GM18499 (cell line): ENCODE results near the gene TBXAS1.

ENCODE experiments used
- ATAC-seq: cut with Tn5 transposase; IDR thresholded peaks from one replicate; pipeline ENCODE4 v1.9.1; 2021; ENCODE audit warnings: moderate number of reproducible peaks; ENCODE audit not compliant: insufficient read depth, unreplicated experiment

The TBXAS1 gene

DNA sequence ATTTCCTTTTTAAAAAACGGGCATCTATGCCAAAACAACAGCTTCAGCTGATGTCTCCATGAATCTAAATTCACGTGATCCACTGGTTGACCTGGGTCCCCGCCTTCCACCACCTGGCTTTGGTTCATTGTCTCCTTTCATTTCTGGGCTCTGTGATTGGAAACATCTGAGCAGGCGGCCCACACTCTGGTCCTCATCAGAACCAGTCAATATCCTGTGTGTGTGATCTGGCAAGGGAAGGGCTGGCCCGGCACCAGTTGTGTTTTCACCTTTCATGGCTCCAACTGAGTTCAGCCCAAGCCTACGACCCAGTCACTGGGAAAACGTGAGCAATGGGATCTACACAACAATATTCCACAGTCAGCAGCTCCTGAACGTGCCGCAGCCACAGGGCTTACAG lies 187.5 kb downstream of the TBXAS1 start:
- no peak for ATAC-seq

DNA sequence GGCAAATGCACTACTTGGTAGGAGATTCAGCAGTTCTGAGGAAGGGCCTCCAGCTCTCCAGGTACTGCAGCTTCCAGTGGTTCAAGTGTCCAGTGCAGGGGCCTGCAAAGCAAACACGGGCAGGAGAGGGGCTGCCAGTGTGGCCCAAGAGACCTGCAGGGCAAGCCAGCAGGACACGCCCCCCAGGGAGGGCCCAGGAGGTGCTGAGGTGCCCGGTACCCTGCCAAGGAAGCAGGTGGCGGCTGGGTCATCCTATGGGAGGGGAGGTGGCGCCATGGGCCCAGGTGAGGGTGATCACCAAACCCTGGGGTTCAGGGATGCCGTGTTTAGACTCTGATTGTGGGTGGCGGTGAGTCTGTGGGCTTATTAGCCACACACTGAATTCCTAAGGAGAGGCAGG lies 188.0 kb downstream of the TBXAS1 start:
- no peak for ATAC-seq

DNA sequence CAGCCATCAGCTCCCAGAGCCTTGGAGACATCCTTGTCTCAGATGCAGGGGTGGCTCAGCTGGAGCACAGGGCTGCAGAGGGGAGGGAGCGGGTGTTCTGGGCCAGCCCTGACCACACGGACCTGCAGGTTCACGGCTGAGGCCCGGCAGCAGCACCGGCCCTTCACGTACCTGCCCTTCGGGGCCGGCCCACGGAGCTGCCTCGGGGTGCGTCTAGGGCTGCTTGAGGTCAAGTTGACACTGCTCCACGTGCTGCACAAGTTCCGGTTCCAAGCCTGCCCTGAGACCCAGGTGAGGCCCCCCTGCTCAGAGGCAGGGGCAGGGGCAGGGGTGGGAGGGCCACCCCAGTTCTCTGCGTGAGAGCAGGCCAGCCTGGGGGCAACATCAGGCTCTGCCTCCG lies 188.5 kb downstream of the TBXAS1 start:
- ATAC-seq, result no peak

DNA sequence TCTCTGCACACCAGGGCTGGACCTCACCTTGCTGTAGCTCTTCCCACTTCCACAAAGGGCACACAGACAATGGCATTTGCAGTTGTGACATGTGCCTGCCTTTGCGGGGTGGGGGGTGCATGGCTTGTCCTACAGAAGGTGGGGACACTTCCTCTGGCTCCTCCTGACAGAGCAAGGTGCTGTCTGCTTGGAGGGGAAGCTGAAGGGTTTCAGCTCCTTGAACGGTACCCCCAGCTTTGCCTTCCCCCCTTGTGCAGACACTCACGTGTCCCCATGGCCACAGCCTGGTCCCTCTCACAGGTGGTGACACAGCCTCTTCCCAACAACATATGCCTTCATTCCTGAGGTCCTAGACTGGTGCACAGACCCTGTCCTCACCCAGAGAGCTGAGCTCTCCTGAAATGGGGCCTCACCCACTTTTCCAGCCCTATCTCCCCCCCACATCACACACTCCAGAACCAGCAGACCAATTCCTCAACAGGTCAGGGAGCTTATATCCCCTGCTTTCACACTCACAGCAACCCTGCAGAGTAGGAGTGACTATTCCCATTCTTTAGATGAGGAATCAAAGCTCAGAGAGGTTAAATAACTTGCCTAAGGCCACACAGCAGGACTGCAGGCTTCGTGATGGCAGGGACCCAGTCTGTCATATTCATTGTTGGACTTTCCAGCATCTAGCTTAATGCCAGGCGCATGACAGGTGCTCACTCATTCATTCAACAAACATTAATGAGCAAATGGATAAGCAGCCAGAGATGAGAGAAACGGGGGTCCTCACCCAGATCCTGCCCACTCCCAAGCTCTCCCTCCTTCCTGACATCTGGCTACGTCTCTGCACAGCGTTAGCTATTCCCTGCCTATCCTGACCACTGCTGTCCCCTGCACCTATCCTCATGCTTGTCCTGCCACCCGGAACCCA lies 189.3 kb downstream of the TBXAS1 start:
- no peak for ATAC-seq

DNA sequence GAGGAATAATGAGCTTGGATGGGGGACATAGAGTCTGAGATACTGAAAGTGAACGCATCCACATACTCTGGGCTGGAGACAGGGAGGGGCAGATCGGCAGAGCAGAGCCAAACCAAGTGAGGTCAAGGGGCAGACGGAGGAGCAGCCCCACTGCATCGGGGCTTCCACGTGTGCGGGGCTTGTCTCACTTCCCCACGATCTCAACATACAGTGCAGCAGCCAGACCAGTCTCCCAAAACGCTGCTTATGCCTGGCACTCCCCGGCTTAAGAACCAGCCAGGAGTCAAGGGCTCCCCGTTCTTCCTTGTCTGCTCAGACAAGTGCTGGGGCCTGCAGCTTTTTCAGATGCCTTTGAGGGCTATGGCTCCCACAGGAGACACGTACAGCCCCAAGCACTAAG lies 190.1 kb downstream of the TBXAS1 start:
- no peak for ATAC-seq

DNA sequence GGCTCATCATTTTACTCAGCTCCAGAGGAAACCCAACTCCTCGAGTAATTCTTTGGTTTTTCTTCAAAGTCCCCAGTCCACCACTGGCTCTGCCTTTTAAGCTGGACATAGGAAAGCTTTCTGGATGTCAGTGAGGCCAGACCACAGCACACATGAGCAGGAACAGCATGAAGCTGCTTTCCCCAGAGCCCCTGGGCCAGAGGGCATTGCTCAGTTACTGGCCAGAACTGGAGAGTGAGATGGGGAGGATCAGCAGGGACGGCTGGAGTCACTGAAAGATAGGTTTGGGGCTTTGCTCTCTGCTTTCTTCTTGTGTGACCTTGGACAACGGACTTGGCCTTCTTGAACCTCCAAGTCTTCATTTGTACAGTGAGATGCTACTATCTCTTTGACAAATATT lies 190.5 kb downstream of the TBXAS1 start:
- ATAC-seq, result no peak

DNA sequence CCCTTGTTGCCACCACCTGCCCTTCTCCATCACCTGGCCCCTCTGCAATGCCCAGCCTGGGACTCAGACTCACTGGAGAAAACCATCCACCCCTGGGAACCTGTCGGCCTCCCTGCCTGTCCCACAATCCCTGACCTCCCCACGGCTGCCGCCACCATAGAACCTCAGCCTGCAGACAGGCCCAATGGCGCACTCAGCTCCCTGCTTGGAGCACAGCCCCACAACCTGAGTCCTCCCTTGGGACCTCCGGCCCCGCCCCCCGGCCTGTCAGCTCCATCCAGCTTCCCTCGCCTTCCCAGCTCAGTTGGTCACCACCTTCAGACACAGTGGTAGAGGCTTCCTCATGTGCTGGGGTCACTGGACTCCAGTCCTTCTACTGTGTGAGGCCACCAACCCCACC lies 192.5 kb downstream of the TBXAS1 start:
- ATAC-seq, result no peak

DNA sequence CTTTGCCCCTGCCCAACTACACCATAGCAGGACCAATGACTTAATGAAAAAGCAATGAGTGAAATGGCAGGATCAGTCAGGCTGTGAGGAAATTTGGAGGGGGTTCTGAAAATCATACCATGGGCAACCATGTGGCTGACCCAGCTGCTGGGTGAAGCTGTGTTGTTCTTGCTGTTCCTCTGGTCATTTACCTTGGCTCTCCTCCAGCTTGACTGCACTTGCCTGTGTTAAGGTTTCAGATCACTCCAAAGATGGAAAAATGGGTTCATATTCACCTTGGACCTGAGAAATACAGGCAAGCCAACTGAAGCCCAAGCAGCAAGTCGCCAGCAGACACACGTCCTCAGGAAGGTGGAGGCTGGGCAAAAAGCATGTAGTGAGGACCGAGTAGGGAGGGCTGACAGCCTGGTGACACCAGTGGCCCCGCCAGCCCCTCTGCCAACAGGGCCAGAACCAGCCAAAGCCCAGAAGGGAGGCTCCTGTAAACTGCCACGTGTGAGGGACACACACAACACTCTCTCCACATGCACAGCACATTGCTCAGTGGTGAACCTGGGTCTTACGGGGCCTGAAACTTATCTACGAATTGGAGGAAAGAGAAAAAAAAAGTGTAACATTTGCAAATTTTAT lies 193.6 kb downstream of the TBXAS1 start:
- ATAC-seq, result no peak

DNA sequence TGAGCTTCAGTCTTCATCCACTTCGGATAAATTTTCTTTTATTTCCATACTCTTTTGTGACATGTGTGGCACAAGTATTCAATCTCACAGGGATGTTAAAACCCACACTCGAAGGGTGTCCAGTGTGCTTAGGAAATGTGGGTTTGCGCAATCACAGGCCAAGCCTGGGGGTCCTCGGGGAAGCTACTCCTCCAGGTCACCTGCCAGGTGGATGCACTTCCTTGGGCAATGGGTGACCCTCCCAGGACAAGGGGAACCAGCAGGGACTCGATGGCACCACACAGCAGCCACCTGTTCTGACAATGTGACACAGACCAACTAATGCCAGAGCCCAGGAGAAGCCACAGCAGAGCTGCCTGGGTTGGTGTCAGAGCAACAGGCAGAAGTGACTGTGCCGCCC lies 194.7 kb downstream of the TBXAS1 start:
- no peak for ATAC-seq

DNA sequence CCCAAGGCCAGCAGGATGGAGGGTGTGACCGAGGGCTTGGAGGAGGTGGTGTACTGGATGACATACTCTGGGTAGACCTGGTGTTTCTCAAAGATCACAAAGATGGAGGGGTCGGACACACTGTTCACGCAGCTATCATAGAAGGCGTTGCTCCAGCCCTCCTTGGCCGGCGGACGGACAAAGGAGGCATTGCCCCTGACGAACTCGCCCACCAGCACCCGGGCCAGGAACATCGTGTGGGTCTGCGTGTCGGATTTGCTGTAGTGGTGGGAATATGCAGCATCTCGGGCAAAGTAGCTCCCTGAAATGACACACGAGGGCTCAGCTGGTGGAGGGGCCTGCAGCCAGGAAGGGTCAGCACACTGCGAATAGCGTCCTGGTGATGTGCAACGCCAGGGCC lies 195.5 kb downstream of the TBXAS1 start:
- no peak for ATAC-seq

DNA sequence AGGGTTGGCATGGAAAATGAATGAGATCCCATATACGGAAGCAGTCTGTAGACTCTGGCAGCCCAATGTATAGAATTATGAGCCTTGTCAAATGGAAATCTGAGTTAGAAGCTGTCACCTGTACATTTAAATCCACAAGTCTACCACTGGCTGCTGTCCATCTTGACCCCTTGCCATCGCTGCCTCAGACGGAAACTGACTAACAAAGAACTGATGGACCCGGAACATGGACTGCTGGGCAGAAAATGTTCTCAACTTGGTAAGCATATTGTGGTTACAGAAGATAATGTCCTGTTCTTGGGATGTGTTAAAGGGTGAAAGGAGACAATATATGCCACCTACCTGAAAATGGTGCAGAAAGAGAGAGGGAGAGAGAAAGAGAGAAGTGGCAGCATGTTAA lies 196.2 kb downstream of the TBXAS1 start:
- no peak for ATAC-seq

DNA sequence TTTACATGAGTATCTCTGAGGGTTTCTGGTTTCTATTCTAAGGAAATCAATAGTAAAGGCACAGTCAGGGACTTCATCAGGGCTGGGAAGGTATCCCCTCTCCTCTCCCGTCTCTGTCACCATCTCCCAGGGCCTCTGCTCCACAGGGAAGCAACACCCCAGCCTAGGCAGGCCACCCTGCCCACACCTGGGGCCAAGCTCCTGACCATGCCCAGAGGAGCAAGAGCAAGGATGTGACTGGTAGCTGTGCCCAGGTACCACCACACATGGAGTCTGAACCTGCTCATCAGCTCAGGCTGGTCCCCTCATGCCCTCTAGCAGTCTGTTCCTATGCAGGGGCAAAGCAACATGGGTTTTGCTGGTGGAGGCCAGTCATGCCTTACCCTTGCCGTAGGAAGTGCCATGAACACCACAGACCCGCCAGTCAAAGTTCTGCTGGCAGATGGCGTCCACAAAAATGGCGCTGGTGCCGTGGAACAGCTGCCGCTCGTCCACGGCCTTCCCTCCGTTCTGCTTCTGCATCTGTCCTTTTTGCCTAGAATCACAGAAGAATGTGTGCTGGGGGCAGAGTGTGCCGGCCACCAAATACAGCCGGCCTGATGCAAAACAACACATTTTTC lies 196.9 kb downstream of the TBXAS1 start:
- ATAC-seq, result no peak

DNA sequence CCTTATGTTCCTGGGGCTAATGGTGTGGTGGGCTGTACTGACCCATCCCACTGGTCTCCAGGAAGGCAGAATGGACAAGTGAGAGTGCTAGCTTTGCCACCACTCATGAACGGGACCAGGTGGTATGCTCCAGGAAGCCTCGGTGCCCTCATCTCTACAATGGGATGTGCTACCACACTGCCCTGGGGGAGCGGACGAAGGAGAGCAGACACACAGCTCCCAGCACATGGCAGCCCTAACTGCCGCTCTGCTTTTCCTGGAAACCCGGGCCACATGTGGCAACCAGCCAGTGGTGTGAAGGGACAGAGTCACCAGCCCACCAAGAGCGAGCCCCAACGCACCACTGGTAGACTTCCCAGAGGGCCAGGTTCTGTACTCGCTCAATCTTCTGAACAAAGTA lies 197.9 kb downstream of the TBXAS1 start:
- no peak for ATAC-seq

DNA sequence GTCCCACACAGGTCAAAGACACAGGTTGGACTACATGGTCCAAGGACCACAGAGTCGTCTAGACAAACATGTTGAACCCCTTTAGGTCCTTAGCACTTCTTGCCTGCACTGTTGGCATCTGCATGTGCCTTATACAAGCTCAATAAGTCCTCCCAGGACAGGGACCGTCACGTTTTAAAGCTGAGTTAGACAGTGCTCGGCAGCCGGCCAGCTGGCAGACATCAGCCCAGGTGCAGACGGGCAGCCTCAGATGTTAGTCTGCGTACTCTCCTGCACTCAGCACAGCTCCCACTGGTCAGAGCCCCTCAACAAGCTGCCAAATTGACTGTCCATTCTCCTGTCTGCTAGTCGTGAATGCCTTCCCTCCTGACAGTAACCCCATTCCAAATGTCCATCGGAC lies 198.8 kb downstream of the TBXAS1 start:
- no peak for ATAC-seq

DNA sequence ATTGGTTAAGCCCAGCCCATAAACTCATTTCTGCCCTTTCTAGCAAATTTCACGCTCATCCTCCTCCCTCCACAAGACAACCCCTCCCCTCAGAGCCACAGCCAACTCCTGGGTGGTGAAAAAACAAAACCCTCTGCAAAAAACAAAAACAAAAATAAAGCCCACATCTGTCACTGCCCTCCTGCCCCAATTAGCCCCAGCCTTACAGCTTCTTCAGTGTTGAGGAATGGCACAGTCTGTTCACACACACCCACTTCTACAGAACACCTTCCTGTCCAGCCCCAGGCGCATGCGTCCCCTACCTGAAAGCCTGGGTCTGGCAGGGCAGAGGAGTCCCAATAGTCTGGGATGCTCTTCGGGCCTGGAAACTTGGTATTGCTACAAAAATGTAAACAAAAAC lies 199.2 kb downstream of the TBXAS1 start:
- ATAC-seq, result no peak

DNA sequence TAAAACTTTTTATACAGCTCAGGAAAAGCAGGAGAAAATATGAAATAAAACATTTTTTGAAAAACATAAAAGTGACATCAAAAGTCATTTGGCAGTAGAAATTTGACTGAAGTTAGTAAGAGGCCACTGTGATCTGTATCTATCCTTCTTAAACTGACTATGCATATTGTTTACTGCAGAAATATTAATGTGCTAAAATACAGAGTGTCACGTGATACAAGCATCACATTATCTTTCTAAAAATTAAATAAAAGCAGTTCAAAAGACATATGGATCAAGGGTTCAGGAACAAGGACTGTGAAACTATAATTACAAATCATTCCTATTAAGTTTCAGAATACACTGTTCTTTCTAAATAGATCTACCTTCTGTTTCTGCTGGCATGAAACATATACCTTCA lies 200.0 kb downstream of the TBXAS1 start:
- no peak for ATAC-seq

DNA sequence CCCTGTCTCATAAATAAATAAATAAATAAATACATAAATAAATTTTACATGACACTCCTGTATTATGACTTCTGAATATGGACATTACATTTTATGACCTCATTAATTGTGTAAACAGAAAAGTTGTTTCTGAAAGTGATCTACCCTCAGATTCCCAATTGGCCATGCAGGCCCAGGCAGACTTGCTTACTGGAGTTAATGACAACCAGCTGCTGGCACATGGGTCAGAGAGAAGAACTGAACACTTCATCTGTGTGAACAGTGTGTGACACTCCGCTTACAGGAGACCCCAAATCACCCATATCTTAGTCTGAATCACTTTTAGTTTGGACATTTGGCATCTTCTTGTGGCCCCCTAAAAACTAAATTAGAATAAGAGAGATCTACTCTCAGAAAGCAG lies 202.3 kb downstream of the TBXAS1 start:
- ATAC-seq, result no peak

DNA sequence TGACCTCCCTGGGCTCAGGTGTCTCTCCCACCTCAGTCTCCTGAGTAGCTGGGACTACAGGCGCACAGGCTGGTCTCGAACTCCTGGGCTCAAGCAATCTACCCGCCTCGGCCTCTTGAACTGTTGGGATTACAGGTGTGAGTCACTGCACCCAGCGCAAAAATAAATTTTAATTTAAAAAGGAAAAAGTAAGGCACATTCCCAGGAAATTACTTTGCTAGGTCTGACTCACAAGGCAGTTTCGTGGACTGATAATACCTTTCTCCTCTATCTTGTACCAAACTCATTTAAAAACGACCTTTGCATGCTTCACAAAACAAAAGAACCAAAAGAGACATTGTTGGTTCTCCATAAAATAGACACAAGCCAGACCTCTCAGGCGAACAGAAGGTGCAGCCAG lies 204.0 kb downstream of the TBXAS1 start:
- no peak for ATAC-seq

DNA sequence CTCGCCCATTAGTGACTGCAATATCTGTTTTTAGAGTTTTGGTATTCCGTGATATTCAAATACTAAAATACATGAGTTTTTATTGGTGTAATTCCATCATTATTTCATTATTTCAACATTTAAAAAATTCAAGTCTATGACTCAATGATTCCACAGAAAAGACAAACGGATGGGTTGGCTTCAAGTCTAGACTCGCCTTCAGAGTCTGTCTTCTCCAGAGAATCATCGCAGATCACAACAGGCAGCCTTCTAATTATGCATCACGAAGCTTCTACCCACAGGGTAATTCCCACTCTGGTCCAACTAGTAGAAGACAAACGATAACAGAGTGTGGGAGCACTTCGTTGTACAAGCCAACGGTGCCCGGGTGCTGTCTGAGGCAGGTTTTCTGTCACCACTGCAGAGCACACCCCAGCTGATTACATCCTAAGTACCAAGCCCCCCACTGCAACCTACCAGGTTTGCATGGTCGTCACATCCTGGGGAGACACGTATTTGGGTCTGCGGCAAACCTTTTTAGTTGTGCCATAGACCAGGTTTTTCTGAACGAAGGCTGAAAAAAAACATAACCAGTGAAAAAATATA lies 204.8 kb downstream of the TBXAS1 start:
- no peak for ATAC-seq

DNA sequence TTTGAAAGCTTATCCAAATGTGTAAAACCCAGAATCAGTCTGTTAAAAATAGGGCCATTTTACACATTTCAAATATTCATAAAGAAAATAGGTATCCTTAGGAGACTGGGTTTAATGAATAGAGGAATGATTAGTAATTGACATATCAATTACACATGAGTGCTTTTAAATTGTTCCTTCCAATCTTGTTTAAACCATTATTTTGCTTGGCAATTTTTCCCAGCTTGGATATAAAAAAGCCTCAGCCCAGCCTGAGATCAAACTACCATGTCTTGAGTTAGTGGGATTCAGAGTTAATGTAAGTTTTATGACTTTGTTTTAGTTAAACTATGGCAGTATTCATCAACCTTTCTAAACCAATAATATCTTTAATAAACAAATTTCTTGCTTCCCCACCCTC lies 205.4 kb downstream of the TBXAS1 start:
- no peak for ATAC-seq
